ENCODE measurements around the gene LCP1.

DNA sequence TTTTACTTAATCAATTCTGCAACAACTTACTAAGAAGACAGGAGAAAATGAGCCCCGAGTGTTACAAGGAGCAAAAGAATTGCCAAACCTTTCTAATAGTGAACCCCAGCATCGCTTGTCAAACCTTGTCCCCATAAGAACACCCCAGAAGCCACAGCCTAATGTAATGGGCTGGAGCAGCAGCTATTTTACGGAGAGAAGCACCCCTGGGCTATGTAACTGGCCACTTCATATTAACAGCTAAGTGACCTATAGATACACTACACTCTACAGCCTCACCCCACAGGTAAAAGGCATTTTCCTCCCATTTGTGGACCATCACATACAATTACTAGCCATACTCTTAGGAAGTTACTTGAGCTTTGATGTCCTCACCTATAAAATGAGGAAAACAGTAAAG, 49.9 kb downstream of the LCP1 start:
- TF ChIP-seq, protein P1, sequence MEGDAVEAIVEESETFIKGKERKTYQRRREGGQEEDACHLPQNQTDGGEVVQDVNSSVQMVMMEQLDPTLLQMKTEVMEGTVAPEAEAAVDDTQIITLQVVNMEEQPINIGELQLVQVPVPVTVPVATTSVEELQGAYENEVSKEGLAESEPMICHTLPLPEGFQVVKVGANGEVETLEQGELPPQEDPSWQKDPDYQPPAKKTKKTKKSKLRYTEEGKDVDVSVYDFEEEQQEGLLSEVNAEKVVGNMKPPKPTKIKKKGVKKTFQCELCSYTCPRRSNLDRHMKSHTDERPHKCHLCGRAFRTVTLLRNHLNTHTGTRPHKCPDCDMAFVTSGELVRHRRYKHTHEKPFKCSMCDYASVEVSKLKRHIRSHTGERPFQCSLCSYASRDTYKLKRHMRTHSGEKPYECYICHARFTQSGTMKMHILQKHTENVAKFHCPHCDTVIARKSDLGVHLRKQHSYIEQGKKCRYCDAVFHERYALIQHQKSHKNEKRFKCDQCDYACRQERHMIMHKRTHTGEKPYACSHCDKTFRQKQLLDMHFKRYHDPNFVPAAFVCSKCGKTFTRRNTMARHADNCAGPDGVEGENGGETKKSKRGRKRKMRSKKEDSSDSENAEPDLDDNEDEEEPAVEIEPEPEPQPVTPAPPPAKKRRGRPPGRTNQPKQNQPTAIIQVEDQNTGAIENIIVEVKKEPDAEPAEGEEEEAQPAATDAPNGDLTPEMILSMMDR (IDR thresholded peaks at IDR 0.05; ENCODE audit: insufficient read depth, low read depth, low read length): no peak
- no peak for TF ChIP-seq EZH2 (IDR thresholded peaks at IDR 0.05; ENCODE audit: insufficient read depth, low read length)
